Fibroblast of lung (primary cell): ENCODE data around the gene MTCH1.

Experiments
- EZH2 ChIP-seq: IDR thresholded peaks from 2 replicates; pipeline ENCODE4 v1.5.1; 2012; ENCODE audit warnings: low read length, control low read depth, mild to moderate bottlenecking; ENCODE audit errors: missing control alignments
- TF ChIP-seq, protein P1 (sequence below), 2 donors: IDR thresholded peaks in 1 of 2; conservative IDR thresholded peaks in 1 of 2; 1 replicate in 1 of 2; 2 replicates in 1 of 2; pipeline ENCODE4 v1.5.1; 2011 to 2012; ENCODE audit warnings: low read length in 2 of 2, control low read depth in 1 of 2, inconsistent platforms in 1 of 2, low read depth in 1 of 2, mild to moderate bottlenecking in 1 of 2

DNA sequence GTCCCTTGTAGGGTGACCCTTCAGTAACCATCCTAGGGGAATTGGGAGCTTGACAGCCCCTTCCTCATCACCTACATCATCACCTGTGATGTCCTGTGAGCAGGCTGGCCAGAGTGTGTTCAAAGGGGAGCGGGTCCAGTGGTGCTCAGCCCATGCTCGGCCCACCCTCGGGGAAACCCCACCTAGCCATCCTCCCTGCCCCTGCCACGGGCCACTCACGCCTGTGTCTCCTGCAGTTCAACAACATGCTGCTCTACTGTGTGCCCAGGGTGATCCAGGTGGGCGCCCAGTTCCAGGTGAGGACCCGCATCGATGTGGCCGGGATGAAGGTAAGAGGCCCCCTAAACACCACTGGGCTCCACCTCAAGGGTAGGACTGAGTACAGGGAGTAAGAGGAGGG is 29.5 kb upstream of the MTCH1 start:
- TF ChIP-seq, protein P1, sequence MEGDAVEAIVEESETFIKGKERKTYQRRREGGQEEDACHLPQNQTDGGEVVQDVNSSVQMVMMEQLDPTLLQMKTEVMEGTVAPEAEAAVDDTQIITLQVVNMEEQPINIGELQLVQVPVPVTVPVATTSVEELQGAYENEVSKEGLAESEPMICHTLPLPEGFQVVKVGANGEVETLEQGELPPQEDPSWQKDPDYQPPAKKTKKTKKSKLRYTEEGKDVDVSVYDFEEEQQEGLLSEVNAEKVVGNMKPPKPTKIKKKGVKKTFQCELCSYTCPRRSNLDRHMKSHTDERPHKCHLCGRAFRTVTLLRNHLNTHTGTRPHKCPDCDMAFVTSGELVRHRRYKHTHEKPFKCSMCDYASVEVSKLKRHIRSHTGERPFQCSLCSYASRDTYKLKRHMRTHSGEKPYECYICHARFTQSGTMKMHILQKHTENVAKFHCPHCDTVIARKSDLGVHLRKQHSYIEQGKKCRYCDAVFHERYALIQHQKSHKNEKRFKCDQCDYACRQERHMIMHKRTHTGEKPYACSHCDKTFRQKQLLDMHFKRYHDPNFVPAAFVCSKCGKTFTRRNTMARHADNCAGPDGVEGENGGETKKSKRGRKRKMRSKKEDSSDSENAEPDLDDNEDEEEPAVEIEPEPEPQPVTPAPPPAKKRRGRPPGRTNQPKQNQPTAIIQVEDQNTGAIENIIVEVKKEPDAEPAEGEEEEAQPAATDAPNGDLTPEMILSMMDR (conservative IDR thresholded peaks at IDR 0.05 in 1 of 2, IDR thresholded peaks at IDR 0.05 in 1 of 2; ENCODE audit: low read depth in 1 of 2, low read length in 2 of 2), result no peak
- no peak for TF ChIP-seq EZH2
